Activated naive CD4-positive, alpha-beta T cell treated with anti-CD3 and anti-CD28 coated beads, Interleukin-2, amount 50 U/mL, for 72 hours (primary cell): Measurements from ENCODE around the gene SBNO2. TPM values are rescaled to one million over a fixed set of nuclear protein-coding genes. Genes with fewer than 3 reads are reported as not detected.
A peak's percentile ranks its signal among the peaks of the same experiment; 100 is the strongest.

Experiments used
- ATAC-seq, 2 donors: fragments of 150-1000 bp; cut with Tn5 transposase; 2 replicates each; pipeline ENCODE4 v1.10.0; 2021; ENCODE audit warnings: mild to moderate bottlenecking in 2 of 2, moderate library complexity in 2 of 2
- DNase-seq, 2 donors: peaks; one replicate each; pipeline ENCODE4 v3.0.0; 2021 to 2022; ENCODE audit warnings: low spot score in 2 of 2
- H3K27ac Mint-ChIP-seq, 2 donors: one replicate each; pipeline ENCODE4 v1.8.0; 2022; ENCODE audit warnings: mild to moderate bottlenecking in 2 of 2, mixed read lengths in 2 of 2
- H3K36me3 Mint-ChIP-seq, 2 donors: one replicate each; pipeline ENCODE4 v1.8.0; 2022; ENCODE audit warnings: mixed read lengths in 2 of 2
- H3K9me3 Mint-ChIP-seq, 2 donors: one replicate each; pipeline ENCODE4 v1.8.0; 2022; ENCODE audit warnings: mixed read lengths in 2 of 2
- total RNA-seq, 2 donors: library from RNA; stranded (reverse); gene quantifications; one replicate each; pipeline ENCODE4 v1.2.3, GENCODE V29; 2022

SBNO2 gene
- total RNA-seq, 2 donors from 2014 or later = 113 to 144 TPM

DNA sequence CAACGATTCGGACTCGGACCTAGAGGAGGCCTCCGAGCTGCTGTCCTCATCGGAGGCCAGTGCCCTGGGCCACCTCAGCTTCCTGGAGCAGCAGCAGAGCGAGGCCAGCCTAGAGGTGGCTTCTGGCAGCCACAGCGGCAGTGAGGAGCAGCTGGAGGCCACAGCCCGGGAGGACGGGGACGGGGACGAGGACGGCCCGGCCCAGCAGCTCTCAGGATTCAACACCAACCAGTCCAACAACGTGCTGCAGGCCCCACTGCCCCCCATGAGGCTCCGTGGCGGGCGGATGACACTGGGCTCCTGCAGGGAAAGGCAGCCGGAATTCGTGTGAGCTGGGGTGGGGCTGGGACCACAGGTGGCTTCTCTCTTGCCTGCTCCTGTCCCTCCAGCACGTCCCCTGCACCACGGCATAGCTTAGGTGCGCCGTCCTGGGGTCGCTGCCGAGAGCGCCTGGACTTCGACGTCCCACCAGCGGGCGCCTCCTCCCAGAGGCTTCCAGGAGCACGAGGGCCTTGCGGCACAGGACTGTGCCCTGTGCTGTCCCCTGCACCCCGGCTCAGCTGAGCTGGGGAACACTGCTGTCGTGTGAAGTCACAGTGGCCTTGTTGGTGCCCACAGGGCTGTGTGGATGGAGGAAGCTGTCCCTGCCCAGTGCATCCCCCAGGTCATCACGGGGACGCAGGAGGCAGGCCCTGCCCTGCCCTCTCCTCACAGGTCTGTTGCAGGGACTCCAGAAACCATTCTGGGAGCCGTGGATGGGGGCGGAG is 88.2 kb downstream of the SBNO2 start:
- H3K36me3 Mint-ChIP-seq = peaks cover 2 to 15% of the 10 kb centered on the region in 2 donors
- no peak for ATAC-seq

DNA sequence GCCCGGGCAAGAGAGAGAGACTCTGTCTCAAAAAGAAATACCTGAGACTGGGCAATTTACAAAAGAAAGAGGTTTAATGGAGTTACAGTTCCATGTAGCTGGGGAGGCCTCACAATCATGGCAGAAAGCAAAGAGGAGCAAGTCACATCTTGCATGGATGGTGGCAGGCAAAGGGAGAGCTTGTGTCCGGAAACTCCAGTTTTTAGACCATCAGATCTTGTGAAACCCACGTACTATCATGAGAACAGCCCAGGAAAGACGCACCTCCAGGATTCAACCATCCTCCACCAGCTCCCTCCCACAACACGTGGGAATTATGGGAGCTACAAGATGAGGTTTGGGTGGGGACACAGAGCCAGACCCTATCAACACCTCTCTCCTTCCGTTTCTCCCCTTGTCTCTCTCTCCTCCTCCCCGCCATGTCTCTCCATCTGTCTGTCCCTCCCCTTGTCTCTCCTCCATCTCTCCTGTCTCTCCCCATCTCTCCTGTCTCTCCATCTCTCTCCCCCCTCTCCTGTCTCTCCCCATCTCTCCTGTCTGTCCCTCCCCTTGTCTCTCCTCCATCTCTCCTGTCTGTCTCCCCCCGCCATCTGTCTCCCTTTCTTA is 88.9 kb downstream of the SBNO2 start:
- peaks cover 5 to 21% of the 10 kb centered on the region in 2 donors for H3K36me3 Mint-ChIP-seq

More for the DNA sequence above, 88.2 kb downstream of the SBNO2 start:
- Mint-ChIP-seq H3K27ac (peak overlapping the region; percentile 69 to 79), H3K9me3 (no peaks in the 10 kb centered on the region)
- DNase-seq = no peak

DNA sequence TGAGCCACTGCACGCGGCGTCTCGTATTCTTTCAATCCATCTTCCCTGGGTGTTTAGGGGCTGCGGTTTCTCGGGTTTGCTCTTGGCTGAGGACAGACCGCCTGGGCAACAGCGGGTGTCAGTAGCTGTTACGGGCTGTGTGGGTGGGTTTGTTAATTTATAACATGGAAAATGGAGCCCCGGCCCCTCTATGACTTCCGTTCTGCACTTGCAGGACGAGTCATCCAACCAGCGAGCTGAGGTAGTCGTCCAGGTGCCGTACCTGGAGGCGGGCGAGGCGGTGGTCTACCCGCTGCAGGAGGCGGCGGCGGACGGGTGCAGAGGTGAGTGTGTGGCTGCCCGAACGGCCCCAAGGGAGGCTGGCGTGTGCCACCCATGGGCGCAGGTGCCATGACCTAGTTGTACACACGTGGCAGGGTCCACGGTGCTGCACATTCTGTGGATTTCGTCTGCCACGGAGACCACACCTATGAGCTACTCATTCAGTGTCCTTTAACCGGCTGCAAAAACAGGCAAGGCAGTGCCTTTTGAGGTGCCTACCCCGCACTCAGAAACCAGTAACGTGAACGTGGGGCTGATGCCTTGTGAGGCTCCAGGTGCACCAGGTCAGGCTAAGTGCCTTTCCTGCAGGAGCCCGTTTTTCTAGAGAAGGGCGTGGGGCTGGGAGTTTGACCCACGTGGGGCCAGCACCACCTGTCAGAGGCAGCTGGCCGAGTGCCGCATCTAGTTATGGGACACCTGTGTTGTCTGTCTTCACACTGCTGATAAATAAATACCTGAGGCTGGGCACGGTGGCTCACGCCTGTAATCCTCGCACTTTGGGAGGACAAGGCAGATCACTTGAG is 89.8 kb downstream of the SBNO2 start:
- DNase-seq (peak in 1 of 2 donors; percentile 20), ATAC-seq (no peak)
- H3K36me3 Mint-ChIP-seq = peaks cover 5 to 26% of the 10 kb centered on the region in 2 donors
- peak overlapping the region; percentile 65 to 69 for H3K27ac Mint-ChIP-seq
- H3K9me3 Mint-ChIP-seq = no peaks in the 10 kb centered on the region

More for the DNA sequence above, 88.9 kb downstream of the SBNO2 start:
- Mint-ChIP-seq H3K9me3 (no peaks in the 10 kb centered on the region), H3K27ac (peak overlapping the region; percentile 69 to 79)
- ATAC-seq (no peak), DNase-seq (no peak)

DNA sequence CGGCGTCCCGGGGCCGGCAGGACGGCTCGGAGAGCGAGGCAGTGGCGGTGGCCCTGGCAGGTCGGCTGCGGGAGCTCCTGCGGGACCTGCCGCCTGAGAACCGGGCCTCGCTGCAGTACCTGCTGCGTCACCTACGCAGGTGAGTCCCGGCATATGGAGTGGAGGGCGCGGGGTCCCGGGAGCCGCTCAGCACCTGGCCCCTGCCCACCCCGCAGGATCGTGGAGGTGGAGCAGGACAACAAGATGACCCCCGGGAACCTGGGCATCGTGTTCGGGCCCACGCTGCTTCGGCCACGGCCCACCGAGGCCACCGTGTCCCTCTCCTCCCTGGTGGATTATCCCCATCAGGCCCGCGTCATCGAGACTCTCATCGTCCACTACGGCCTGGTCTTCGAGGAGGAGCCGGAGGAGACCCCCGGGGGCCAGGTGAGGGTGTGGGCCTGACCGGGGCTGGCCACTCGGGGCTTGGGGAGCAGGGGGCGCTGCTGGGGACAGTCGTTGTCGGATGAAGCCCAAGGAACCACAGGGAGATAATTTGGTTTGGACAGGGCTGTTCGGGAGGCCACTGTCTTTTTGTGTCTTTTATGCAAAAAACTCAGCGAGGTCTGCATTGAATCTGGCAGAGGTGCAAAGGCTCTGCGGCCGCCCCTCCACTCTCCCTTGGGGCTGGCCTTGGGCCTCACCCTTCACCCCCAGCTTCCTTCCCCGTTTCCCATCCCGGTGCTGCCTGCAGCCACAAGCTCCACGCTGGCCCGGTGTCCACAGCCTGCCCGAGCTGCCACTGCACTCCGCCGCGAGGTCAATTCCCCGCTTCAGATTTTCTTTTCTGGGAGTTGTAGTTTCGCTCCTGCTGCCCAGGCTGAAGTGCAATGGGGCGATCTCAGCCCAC is 90.9 kb downstream of the SBNO2 start:
- peak overlapping the region; percentile 50 to 65 for H3K27ac Mint-ChIP-seq
- no peak for ATAC-seq
- peaks cover 5 to 28% of the 10 kb centered on the region in 2 donors for H3K36me3 Mint-ChIP-seq
- DNase-seq = no peak
- no peaks in the 10 kb centered on the region for H3K9me3 Mint-ChIP-seq

DNA sequence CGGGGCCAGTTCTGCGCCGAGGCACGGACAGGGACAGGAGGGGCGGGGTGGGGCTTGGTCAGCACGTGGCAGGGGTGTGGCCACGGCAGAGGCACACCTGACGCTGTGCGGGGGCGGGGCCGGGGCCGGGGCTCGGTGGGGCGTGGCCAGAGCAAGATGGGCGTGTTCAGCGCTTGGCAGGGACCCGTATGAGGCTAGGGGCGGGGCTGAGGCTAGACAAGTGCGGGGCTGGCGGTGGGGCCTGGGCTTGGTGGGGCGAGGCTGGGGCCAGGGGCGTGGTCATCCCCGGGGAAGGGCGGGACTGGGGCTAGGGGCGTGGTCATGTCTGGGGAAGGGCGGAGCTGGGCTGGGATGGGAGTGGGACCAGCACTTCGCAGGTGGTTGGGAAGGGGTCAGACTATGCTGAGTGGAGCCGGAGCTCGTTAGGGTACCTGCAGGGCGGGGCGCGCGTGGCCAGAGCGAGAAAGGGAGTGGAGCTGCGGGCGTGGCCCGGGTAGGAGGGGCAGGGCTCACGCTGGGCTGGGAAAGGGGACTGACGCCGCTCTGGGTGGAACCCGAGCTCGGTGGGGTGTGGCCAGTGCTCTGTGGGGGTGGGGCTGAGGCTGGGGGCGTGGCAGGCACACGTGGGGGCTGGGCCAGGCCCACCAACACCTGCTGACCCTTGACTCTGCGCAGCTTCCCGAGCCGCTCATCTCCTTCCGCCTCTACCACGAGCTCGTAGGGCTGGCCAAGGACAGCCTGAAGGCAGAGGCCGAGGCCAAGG is 91.7 kb downstream of the SBNO2 start:
- Mint-ChIP-seq H3K9me3 (no peaks in the 10 kb centered on the region), H3K27ac (peak overlapping the region in 1 of 2 donors; percentile 54), H3K36me3 (peaks cover 5 to 36% of the 10 kb centered on the region in 2 donors)
- ATAC-seq (peak; percentile 56 to 76), DNase-seq (peak in 1 of 2 donors; percentile 87)

DNA sequence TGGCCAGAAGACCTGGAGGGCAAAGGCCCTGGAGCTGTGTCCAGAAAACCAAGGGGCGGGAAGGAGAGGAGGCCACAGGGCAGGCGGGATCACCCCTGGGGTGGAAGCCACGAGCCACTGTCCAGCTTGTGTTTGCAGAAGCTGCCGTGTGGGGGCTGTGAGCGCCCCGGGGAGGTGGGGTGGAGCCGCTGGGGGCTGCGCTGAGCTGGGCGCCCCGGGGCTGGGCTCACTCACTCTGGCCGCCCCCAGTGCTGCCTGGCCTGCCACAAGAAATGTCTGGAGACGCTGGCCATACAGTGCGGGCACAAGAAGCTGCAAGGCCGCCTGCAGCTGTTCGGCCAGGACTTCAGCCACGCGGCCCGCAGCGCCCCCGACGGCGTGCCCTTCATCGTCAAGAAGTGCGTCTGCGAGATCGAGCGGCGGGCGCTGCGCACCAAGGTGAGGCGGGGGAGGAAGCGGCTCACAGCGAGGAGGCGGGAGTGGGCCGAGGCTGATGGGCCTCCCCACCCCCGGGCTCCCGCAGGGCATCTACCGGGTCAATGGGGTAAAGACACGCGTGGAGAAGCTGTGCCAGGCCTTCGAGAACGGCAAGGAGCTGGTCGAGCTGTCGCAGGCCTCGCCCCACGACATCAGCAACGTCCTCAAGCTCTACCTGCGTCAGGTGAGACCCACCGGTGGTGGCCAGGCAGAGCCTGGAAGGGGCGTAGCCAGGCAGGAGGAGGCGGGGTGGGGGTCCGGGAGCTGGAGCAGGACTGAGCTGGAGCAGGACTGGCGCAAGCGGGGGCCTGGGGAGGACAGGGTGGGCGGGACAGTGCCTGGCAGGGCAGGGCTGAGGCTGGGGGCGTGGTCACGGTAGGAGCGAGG is 92.5 kb downstream of the SBNO2 start:
- peak overlapping the region in 1 of 2 donors; percentile 54 for H3K27ac Mint-ChIP-seq
- ATAC-seq = no peak

DNA sequence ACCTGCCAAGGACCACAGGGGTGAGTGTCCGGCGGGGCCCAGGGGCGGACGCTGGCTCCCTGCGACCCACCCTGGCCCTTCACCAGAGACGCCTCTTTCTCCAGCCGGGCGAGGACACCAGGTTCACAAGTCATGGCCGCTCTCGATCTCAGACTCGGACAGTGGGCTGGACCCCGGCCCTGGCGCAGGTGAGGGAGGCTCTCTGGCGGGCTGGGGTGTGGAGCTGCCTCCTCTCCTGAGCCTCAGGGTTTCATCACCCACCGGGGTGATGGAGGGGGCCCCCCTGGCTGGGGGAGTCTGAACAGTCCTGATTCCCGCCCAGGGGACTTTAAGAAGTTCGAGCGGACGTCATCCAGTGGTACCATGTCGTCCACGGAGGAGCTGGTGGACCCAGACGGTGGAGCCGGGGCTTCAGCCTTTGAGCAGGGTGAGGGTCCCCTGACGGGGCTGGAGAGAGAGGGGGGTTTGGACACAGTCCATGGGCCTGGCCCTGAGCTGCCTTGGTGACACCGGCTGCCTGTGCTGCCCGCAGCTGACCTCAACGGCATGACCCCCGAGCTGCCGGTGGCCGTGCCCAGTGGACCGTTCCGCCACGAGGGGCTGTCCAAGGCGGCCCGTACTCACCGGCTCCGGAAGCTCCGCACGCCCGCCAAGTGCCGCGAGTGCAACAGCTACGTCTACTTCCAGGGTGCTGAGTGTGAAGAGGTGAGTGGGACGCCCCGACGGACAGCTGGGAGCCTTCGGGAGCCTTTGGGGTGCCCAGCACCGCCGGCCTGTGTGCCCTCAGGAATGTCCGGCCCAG is 93.5 kb downstream of the SBNO2 start:
- ATAC-seq (no peak), DNase-seq (no peak)
- Mint-ChIP-seq H3K9me3 (no peaks in the 10 kb centered on the region), H3K27ac (no peak overlapping the region), H3K36me3 (peaks cover 17 to 49% of the 10 kb centered on the region in 2 donors)

More for the DNA sequence above, 92.5 kb downstream of the SBNO2 start:
- Mint-ChIP-seq H3K36me3 (peaks cover 11 to 42% of the 10 kb centered on the region in 2 donors), H3K9me3 (no peaks in the 10 kb centered on the region)
- no peak for DNase-seq

DNA sequence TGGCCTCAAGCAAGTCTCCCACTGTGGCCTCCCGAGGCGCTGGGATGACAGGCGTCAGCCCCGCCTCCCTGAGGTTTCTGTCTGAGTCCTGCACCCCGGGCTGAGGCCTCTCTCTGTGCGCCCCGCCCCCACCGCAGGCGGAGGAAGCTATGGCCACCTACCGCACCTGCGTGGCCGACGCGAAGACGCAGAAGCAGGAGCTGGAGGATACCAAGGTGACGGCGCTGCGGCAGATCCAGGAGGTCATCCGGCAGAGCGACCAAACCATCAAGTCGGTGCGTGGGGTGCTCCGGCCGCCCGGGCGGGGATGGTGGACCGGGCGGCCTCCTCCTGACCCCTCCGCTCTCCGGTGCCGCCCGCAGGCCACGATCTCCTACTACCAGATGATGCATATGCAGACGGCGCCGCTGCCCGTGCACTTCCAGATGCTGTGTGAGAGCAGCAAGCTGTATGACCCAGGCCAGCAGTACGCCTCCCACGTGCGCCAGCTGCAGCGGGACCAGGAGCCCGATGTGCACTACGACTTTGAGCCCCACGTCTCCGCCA is 94.4 kb downstream of the SBNO2 start:
- Mint-ChIP-seq H3K36me3 (peaks cover 20 to 54% of the 10 kb centered on the region in 2 donors), H3K9me3 (no peaks in the 10 kb centered on the region), H3K27ac (peak overlapping the region in 1 of 2 donors; percentile 44)
- ATAC-seq (peak; percentile 8), DNase-seq (peak; percentile 70 to 85)

DNA sequence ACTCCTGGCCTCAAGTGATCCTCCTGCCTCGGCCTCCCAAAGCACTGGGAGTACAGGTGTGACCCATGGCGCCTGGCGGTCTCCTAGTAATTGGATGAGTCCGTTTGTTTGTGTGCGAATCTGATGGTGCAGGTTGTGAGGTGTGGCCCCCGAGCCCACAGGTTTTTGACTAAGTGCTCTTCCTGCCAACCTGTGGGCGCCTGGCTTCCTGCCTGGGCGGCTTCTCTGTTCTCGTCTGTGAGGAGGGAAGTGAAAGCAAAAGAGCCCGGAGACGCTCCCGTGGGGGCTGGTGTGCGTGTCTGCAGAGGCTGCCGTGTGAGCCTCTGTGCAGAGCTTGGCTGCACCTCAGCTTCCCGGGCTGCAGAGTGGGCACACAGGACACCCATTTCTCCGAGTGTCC is 97.1 kb downstream of the SBNO2 start:
- peaks cover 28 to 52% of the 10 kb centered on the region in 2 donors for H3K36me3 Mint-ChIP-seq
- H3K9me3 Mint-ChIP-seq = no peaks in the 10 kb centered on the region
- peak; percentile 87 to 92 for DNase-seq
- peak overlapping the region; percentile 89 to 92 for H3K27ac Mint-ChIP-seq
- ATAC-seq = peak; percentile 84 to 87

DNA sequence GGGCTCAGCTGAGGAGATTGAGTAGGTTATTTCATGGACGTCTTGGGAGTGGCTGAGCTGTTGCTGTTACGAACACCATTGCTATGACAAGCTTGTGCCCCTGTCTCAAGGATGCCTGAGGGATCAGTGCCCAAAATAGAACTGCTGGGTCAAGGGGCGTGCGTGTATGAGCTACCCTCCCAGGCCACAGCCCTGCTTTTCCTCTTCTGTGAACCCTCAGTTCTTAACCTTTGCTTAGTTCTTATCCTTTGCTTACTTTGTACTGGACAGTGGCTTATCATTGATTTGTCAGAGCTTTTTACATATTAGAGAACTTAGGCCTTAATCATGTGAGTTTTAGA is 98.1 kb downstream of the SBNO2 start:
- H3K27ac Mint-ChIP-seq = peak overlapping the region; percentile 67 to 97
- peaks cover 31 to 52% of the 10 kb centered on the region in 2 donors for H3K36me3 Mint-ChIP-seq
- no peaks in the 10 kb centered on the region for H3K9me3 Mint-ChIP-seq
- DNase-seq (no peak), ATAC-seq (no peak)

DNA sequence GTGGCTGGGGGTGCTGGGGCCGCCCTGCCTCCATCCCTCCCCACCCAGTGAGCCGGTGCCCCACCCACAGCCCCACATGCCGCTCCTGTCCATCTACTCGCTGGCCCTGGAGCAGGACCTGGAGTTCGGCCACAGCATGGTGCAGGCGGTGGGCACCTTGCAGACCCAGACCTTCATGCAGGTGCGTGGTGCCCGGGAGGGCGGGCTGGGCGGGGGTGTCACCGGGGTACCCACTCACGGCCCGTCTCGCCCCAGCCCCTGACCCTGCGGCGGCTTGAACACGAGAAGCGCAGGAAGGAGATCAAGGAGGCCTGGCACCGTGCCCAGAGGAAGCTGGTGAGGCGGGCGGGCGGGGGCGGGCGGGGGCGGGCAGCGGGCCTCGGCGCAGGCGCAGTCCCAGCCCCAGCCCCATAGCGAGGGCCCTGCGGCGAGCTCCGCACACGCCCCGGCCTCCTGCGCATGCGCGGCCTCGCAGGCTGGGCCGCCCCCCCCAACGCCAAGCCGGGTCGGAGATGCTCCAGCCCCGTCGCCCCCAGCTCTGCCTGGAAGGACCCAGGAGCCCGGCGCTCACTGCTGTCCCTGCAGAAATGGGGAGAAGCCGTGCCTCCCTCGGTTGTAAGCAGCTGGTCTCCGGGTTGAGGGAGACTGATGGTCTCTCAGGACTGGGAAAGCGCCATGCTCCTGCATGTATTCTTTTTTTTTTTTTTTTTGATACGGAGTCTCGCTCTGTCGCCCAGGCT is 99.4 kb downstream of the SBNO2 start:
- ATAC-seq (peak; percentile 18 to 39), DNase-seq (peak; percentile 80 to 86)
- Mint-ChIP-seq H3K9me3 (no peaks in the 10 kb centered on the region), H3K27ac (no peak overlapping the region), H3K36me3 (peaks cover 27 to 40% of the 10 kb centered on the region in 2 donors)

DNA sequence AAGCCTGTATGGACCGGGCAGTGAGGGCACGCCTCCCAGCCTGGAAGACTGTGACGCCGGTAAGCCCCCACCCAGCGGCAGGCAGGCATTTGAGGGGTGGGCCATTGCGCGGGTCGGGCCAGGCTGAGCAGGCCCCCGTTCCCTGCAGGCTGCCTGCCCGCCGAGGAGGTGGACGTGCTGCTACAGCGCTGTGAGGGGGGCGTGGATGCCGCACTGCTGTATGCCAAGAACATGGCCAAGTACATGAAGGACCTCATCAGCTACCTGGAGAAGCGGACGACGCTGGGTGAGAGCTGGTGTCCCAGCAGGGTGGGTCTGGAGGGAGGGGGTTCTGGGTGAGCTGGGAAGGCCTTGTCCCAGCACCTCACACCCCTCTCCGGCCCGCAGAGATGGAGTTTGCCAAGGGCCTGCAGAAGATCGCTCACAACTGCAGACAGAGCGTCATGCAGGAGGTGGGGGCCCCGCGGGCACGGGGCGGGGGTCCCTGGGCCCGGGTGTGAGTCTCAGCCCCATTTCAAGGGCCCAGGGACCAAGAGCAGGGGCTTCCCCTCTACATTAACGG is 100.0 kb downstream of the SBNO2 start:
- H3K36me3 Mint-ChIP-seq = peaks cover 33 to 46% of the 10 kb centered on the region in 2 donors
- no peak for DNase-seq
- no peaks in the 10 kb centered on the region for H3K9me3 Mint-ChIP-seq
- H3K27ac Mint-ChIP-seq = no peak overlapping the region
- no peak for ATAC-seq
